ENCODE data around the gene PRTG.
"Not testable (repeated sequence)": the region's sequence is repeated elsewhere in the genome, so short reads cannot be mapped to it uniquely, and the experiment has no call there.

The PRTG gene

GRCh38 chr15:55742927-55743728, at the start of gene PRTG:
Gene PRTG, minus strand, starts transcription at chr15:55743152. Its CDS starts 221 bp downstream, at chr15:55742931.
- Histone ChIP-seq H3K27ac (ENCODE audit: low read depth, low read length) (peak within 1 kb of the TSS; percentile 35), H3K27me3 (ENCODE audit: control insufficient read depth, insufficient read depth, low read length) (no peaks in the 10 kb centered on the region)

GRCh38 chr15:55791551-55792400, 48.8 kb upstream of the PRTG start:
- Histone ChIP-seq H3K36me3 (ENCODE audit: control insufficient read depth, insufficient read depth, low read length) (no peaks in the 10 kb centered on the region), H3K9ac (ENCODE audit: low read length) (no peak overlapping the region), H3K27ac (ENCODE audit: low read depth, low read length) (no peak overlapping the region), H3K4me1 (ENCODE audit: control insufficient read depth, insufficient read depth, low read length) (no peaks in the 10 kb centered on the region), H3K27me3 (ENCODE audit: control insufficient read depth, insufficient read depth, low read length) (no peaks in the 10 kb centered on the region), H3K4me3 (ENCODE audit: low read length) (no peak overlapping the region)

More at GRCh38 chr15:55742927-55743728, at the start of gene PRTG:
- H3K9ac ChIP-seq (ENCODE audit: low read length) = no peak within 1 kb of the TSS
- no peaks in the 10 kb centered on the region for H3K4me1 ChIP-seq (ENCODE audit: control insufficient read depth, insufficient read depth, low read length)
- peak within 1 kb of the TSS; percentile 61 for H3K4me3 ChIP-seq (ENCODE audit: low read length)
- H3K36me3 ChIP-seq (ENCODE audit: control insufficient read depth, insufficient read depth, low read length) = no peaks in the 10 kb centered on the region

DNA sequence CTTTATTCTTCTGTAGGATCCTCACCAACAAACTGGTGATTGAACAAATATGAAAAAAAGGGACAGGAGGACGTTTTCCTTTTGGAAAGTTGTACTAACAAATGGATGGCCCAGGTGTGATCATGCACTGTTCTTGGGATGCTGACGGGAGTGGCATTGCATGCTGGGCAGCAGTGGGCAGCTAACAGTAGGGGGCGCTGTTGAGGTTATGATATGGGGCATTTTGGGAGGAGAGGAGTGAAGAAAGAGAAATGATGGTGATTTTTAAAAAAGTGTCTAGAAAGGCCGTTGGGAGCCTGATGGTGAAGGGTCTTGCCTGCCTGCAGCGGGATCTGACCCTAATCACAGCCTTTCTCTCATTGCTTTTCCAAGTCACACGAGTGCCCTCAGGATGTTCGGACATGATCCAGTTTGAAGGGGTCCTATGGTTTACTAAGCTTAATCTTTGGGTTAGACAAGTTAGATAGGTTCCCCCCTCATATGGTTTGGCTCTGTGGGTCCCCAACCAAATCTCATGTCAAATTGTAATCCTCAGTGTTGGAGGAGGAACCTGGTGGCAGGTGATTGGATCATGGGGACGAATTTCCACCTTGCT, 46.2 kb upstream of the PRTG start:
- Histone ChIP-seq H3K27me3 (ENCODE audit: control insufficient read depth, insufficient read depth, low read length) (no peaks in the 10 kb centered on the region), H3K9ac (ENCODE audit: low read length) (no peak overlapping the region), H3K36me3 (ENCODE audit: control insufficient read depth, insufficient read depth, low read length) (no peaks in the 10 kb centered on the region), H3K4me3 (ENCODE audit: low read length) (no peak overlapping the region), H3K27ac (ENCODE audit: low read depth, low read length) (no peak overlapping the region), H3K4me1 (ENCODE audit: control insufficient read depth, insufficient read depth, low read length) (no peaks in the 10 kb centered on the region)

DNA sequence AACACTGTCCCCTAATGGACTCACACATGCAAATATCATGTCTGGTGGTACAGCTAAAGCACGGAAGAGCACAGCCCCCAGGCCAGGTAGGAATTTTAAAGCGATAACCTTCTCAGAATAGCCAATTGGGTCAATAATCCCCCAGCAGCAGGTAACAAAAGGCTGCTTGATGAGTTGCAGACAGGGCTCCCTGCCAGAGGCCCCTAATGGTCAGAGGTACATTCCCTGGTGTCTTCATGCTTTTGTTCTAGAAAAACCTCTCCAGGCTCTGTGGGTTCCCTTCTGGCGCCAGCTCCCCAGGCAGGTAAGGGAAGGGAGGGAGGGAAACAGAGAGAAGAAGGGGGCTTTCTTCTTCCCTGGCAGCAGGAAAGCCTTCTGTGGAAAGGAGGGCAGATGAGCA, 43.4 kb upstream of the PRTG start:
- H3K4me3 ChIP-seq (ENCODE audit: low read length) = no peak overlapping the region
- H3K4me1 ChIP-seq (ENCODE audit: control insufficient read depth, insufficient read depth, low read length) = no peaks in the 10 kb centered on the region
- H3K36me3 ChIP-seq (ENCODE audit: control insufficient read depth, insufficient read depth, low read length) = no peaks in the 10 kb centered on the region
- no peak overlapping the region for H3K27ac ChIP-seq (ENCODE audit: low read depth, low read length)
- H3K9ac ChIP-seq (ENCODE audit: low read length) = no peak overlapping the region
- no peaks in the 10 kb centered on the region for H3K27me3 ChIP-seq (ENCODE audit: control insufficient read depth, insufficient read depth, low read length)

- not testable (repeated sequence) for H3K27ac ChIP-seq (ENCODE audit: low read depth, low read length); H3K36me3 ChIP-seq (ENCODE audit: control insufficient read depth, insufficient read depth, low read length); H3K4me1 ChIP-seq (ENCODE audit: control insufficient read depth, insufficient read depth, low read length); H3K9ac ChIP-seq (ENCODE audit: low read length); H3K27me3 ChIP-seq (ENCODE audit: control insufficient read depth, insufficient read depth, low read length); H3K4me3 ChIP-seq (ENCODE audit: low read length)
Observed at GRCh38 chr15:55785593-55785992, 42.6 kb upstream of the PRTG start.

DNA sequence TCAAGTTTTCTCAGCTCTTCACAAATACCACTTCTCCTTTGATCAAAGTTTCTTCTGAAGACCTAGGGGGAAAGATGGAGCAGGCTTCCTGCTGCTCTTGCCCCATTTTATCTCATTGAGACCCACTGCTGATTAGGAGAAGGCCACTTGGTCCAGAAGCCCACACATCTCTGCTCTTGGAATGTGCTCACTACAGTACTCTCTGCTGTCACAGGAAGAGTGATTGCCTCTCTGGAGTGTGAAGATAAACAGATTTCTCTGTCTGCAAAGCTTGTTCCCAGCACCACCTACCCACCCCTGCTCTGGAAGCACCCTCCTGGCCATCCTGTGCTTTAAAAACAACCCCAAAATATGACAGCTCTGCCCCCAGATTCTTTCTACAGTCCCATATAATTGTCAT, 41.3 kb upstream of the PRTG start:
- no peaks in the 10 kb centered on the region for H3K36me3 ChIP-seq (ENCODE audit: control insufficient read depth, insufficient read depth, low read length)
- H3K4me3 ChIP-seq (ENCODE audit: low read length) = no peak overlapping the region
- no peaks in the 10 kb centered on the region for H3K27me3 ChIP-seq (ENCODE audit: control insufficient read depth, insufficient read depth, low read length)
- no peak overlapping the region for H3K9ac ChIP-seq (ENCODE audit: low read length)
- H3K27ac ChIP-seq (ENCODE audit: low read depth, low read length) = no peak overlapping the region
- H3K4me1 ChIP-seq (ENCODE audit: control insufficient read depth, insufficient read depth, low read length) = no peaks in the 10 kb centered on the region

DNA sequence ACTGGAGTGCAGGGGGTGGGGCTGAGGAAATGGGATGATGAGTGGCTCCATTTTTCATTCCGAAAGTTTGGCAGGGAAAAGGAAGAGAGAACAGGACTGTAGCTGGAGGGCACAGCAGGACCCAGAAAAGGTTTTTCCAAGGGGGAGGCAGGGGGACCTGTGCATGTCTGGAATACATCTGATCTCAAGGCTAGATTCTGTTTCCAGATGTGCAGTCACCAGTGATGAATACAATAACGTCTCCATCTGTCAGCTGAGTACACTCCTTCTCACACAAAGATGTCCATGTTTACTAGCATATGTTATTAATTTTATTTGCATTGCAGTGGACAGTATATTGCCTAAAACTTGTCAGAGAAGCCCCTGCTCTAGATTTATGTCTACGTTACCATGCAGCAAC, 39.9 kb upstream of the PRTG start:
- Histone ChIP-seq H3K9ac (ENCODE audit: low read length) (no peak overlapping the region), H3K4me1 (ENCODE audit: control insufficient read depth, insufficient read depth, low read length) (no peaks in the 10 kb centered on the region), H3K4me3 (ENCODE audit: low read length) (no peak overlapping the region), H3K27me3 (ENCODE audit: control insufficient read depth, insufficient read depth, low read length) (no peaks in the 10 kb centered on the region), H3K27ac (ENCODE audit: low read depth, low read length) (no peak overlapping the region), H3K36me3 (ENCODE audit: control insufficient read depth, insufficient read depth, low read length) (no peaks in the 10 kb centered on the region)

- Histone ChIP-seq H3K36me3 (ENCODE audit: control insufficient read depth, insufficient read depth, low read length) (no peaks in the 10 kb centered on the region), H3K27me3 (ENCODE audit: control insufficient read depth, insufficient read depth, low read length) (no peaks in the 10 kb centered on the region), H3K4me1 (ENCODE audit: control insufficient read depth, insufficient read depth, low read length) (no peaks in the 10 kb centered on the region), H3K9ac (ENCODE audit: low read length) (no peak overlapping the region), H3K27ac (ENCODE audit: low read depth, low read length) (no peak overlapping the region), H3K4me3 (ENCODE audit: low read length) (no peak overlapping the region)
Observed at GRCh38 chr15:55780292-55780691, 37.3 kb upstream of the PRTG start.

GRCh38 chr15:55778932-55779331, 36.0 kb upstream of the PRTG start:
- no peaks in the 10 kb centered on the region for H3K27me3 ChIP-seq (ENCODE audit: control insufficient read depth, insufficient read depth, low read length)
- no peak overlapping the region for H3K27ac ChIP-seq (ENCODE audit: low read depth, low read length)
- no peaks in the 10 kb centered on the region for H3K36me3 ChIP-seq (ENCODE audit: control insufficient read depth, insufficient read depth, low read length)
- no peaks in the 10 kb centered on the region for H3K4me1 ChIP-seq (ENCODE audit: control insufficient read depth, insufficient read depth, low read length)
- H3K4me3 ChIP-seq (ENCODE audit: low read length) = no peak overlapping the region
- H3K9ac ChIP-seq (ENCODE audit: low read length) = no peak overlapping the region

GRCh38 chr15:55775316-55775715, 32.4 kb upstream of the PRTG start:
- Histone ChIP-seq H3K36me3 (ENCODE audit: control insufficient read depth, insufficient read depth, low read length) (no peaks in the 10 kb centered on the region), H3K4me1 (ENCODE audit: control insufficient read depth, insufficient read depth, low read length) (no peaks in the 10 kb centered on the region), H3K4me3 (ENCODE audit: low read length) (no peak overlapping the region), H3K27me3 (ENCODE audit: control insufficient read depth, insufficient read depth, low read length) (no peaks in the 10 kb centered on the region), H3K9ac (ENCODE audit: low read length) (no peak overlapping the region), H3K27ac (ENCODE audit: low read depth, low read length) (no peak overlapping the region)

GRCh38 chr15:55774113-55774970, 31.4 kb upstream of the PRTG start:
- Histone ChIP-seq H3K4me3 (ENCODE audit: low read length) (no peak overlapping the region), H3K27ac (ENCODE audit: low read depth, low read length) (no peak overlapping the region), H3K27me3 (ENCODE audit: control insufficient read depth, insufficient read depth, low read length) (no peaks in the 10 kb centered on the region), H3K36me3 (ENCODE audit: control insufficient read depth, insufficient read depth, low read length) (no peaks in the 10 kb centered on the region), H3K9ac (ENCODE audit: low read length) (no peak overlapping the region), H3K4me1 (ENCODE audit: control insufficient read depth, insufficient read depth, low read length) (no peaks in the 10 kb centered on the region)

- H3K27ac ChIP-seq (ENCODE audit: low read depth, low read length) = no peak overlapping the region
- H3K36me3 ChIP-seq (ENCODE audit: control insufficient read depth, insufficient read depth, low read length) = no peaks in the 10 kb centered on the region
- H3K9ac ChIP-seq (ENCODE audit: low read length) = no peak overlapping the region
- no peak overlapping the region for H3K4me3 ChIP-seq (ENCODE audit: low read length)
- H3K27me3 ChIP-seq (ENCODE audit: control insufficient read depth, insufficient read depth, low read length) = no peaks in the 10 kb centered on the region
- no peaks in the 10 kb centered on the region for H3K4me1 ChIP-seq (ENCODE audit: control insufficient read depth, insufficient read depth, low read length)
Observed at GRCh38 chr15:55770806-55771205, 27.9 kb upstream of the PRTG start.

Data from rectal smooth muscle tissue (tissue), 1 donor.